K562 (cell line): ENCODE results near the gene KASH5. TPM values are rescaled to one million over a fixed set of nuclear protein-coding genes. Genes with fewer than 3 reads are reported as not detected.

Experiments
- ATAC-seq: fragments of 200-7000 bp; cut with Tn5 transposase; 3 replicates; pipeline ENCODE4 v1.9.1; 2020; ENCODE audit warnings: moderate library complexity
- BruUV-seq: library from RNA; stranded (reverse); fragments of 400-500 nt; replicated peaks from 2 replicates; lab custom pipeline; 2021; lab: Mats Ljungman, UMichigan
- CTCF ChIA-PET: fragments of 300-600 bp; formaldehyde crosslinking; extraction: SDS; loops from one replicate; lab custom pipeline; 2021; ENCODE audit warnings: low intra/inter-chr PET ratio; lab: Yijun Ruan, JAX
- POLR2A ChIA-PET: fragments of 300-600, 350-650 bp; sonication (Branson Sonifier 250); formaldehyde crosslinking; extraction: SDS; loops from one replicate; lab custom pipeline; 2021; ENCODE audit warnings: antibody characterized with exemption, inconsistent platforms; lab: Yijun Ruan, JAX
- DNase-seq, 4 experiments: peaks; one replicate each; pipeline versions ENCODE4 v3.0.0 to v3.0.0-alpha.2; 2011 to 2018; ENCODE audit warnings: low spot score in 3 of 4, mixed read lengths in 3 of 4; ENCODE audit errors: extremely low read depth in 1 of 4
- FAIRE-seq: peaks from 2 replicates; lab custom pipeline; 2011; peaks lifted over from hg19 to GRCh38; lab: Jason Lieb, UNC
- H2AFZ ChIP-seq: 2 replicates; pipeline ENCODE4 v1.6.0; 2011; ENCODE audit warnings: low read depth, low read length, control low read depth, inconsistent platforms
- H3K27ac ChIP-seq: fragments of 200-600 bp; 3 replicates; pipeline ENCODE4 v1.8.0; 2011; ENCODE audit warnings: low read depth, mild to moderate bottlenecking, control low read depth, inconsistent platforms, low read length, moderate library complexity, mixed read lengths; ENCODE audit errors: extremely low read depth
- H3K27me3 ChIP-seq, 2 experiments: fragments of 300-600 bp in 1 of 2; 2 replicates in 1 of 2; 3 replicates in 1 of 2; pipeline versions ENCODE4 v1.6.0 to v1.8.0; 2011; ENCODE audit warnings: inconsistent platforms in 2 of 2, low read length in 2 of 2, mild to moderate bottlenecking in 1 of 2, mixed read lengths in 1 of 2, moderate library complexity in 1 of 2; ENCODE audit not compliant: control insufficient read depth in 2 of 2, insufficient read depth in 2 of 2
- H3K36me3 ChIP-seq: fragments of 300-600 bp; 3 replicates; pipeline ENCODE4 v1.8.0; 2011; ENCODE audit warnings: mild to moderate bottlenecking, low read length, inconsistent platforms; ENCODE audit not compliant: control insufficient read depth, insufficient read depth
- H3K4me1 ChIP-seq, 2 experiments: fragments of 200-600 bp in 1 of 2; replicated peaks in 1 of 2; 2 replicates in 1 of 2; 3 replicates in 1 of 2; pipeline versions ENCODE4 v1.5.1 to v1.8.0; 2011; ENCODE audit warnings: inconsistent platforms in 2 of 2, low read length in 2 of 2, mild to moderate bottlenecking in 1 of 2, mixed read lengths in 1 of 2, moderate library complexity in 1 of 2; ENCODE audit not compliant: control insufficient read depth in 2 of 2, insufficient read depth in 2 of 2
- H3K4me2 ChIP-seq: 2 replicates; pipeline ENCODE4 v1.6.1; 2011; ENCODE audit warnings: low read length, control low read depth, inconsistent platforms, mixed read lengths; ENCODE audit not compliant: insufficient read depth
- H3K4me3 ChIP-seq: fragments of 200-600 bp; sonication (generic), shearing (Covaris generic); 2 replicates; pipeline ENCODE4 v1.5.1; 2016; ENCODE audit warnings: control low read depth, inconsistent platforms
- H3K79me2 ChIP-seq: fragments of 200-600 bp; 3 replicates; pipeline ENCODE4 v1.8.0; 2011; ENCODE audit warnings: low read length, inconsistent platforms; ENCODE audit not compliant: control insufficient read depth, insufficient read depth
- H3K9ac ChIP-seq, 2 experiments: 2 replicates each; pipeline versions ENCODE4 v1.6.0 to v1.6.1; 2011; ENCODE audit warnings: low read depth in 2 of 2, low read length in 2 of 2, control low read depth in 1 of 2, inconsistent platforms in 1 of 2, mild to moderate bottlenecking in 1 of 2, mixed read lengths in 1 of 2; ENCODE audit not compliant: insufficient read depth in 1 of 2
- H3K9me1 ChIP-seq: one replicate; pipeline ENCODE4 v1.6.0; 2011; ENCODE audit warnings: inconsistent platforms, mild to moderate bottlenecking, low read length, moderate library complexity; ENCODE audit not compliant: control insufficient read depth, insufficient read depth
- H3K9me3 ChIP-seq: replicated peaks from 2 replicates; pipeline ENCODE4 v1.5.1; 2011; ENCODE audit warnings: low read depth, low read length, inconsistent platforms; ENCODE audit not compliant: control insufficient read depth, insufficient read depth
- H4K20me1 ChIP-seq: replicated peaks from 2 replicates; pipeline ENCODE4 v1.6.1; 2011; ENCODE audit warnings: low read length, inconsistent platforms, mixed read lengths; ENCODE audit not compliant: control insufficient read depth, insufficient read depth
- ARNT ChIP-seq, 2 experiments: fragments of 450-650 bp; IDR thresholded peaks; 2 replicates each; pipeline ENCODE4 v1.6.1; 2016; ENCODE audit warnings: mild to moderate bottlenecking in 1 of 2
- BHLHE40 ChIP-seq: IDR thresholded peaks from 2 replicates; pipeline ENCODE4 v1.6.1; 2011; ENCODE audit warnings: low read length, improper control_type of control experiment
- MTA3 ChIP-seq: fragments of 450-650 bp; formaldehyde crosslinking; IDR thresholded peaks from 2 replicates; pipeline ENCODE4 v1.6.1; 2017; ENCODE audit warnings: mild to moderate bottlenecking, borderline replicate concordance
- MYBL2 ChIP-seq, 2 experiments: fragments of 450-650 bp in 1 of 2; sonication (generic) in 1 of 2; formaldehyde crosslinking in 1 of 2; IDR thresholded peaks; 2 replicates each; pipeline versions ENCODE4 v1.6.1 to v1.8.1; 2017 to 2022; ENCODE audit warnings: borderline replicate concordance in 1 of 2, inconsistent platforms in 1 of 2, low read depth in 1 of 2, mild to moderate bottlenecking in 1 of 2, missing genetic modification reagents in 1 of 2, moderate library complexity in 1 of 2
- NR2C2 ChIP-seq, 2 experiments: fragments of 200-800 bp in 1 of 2; sonication (Bioruptor generic) in 1 of 2; sonication (generic) in 1 of 2; formaldehyde crosslinking in 1 of 2; IDR thresholded peaks; 2 replicates each; pipeline versions ENCODE4 v1.6.1 to v1.8.0; 2016 to 2022; ENCODE audit warnings: mild to moderate bottlenecking in 1 of 2, missing compliant biosample characterization in 1 of 2, missing genetic modification characterization in 1 of 2, missing genetic modification reagents in 1 of 2
- POLR2G ChIP-seq: fragments of 200-400 bp; formaldehyde crosslinking; IDR thresholded peaks from 2 replicates; pipeline ENCODE4 v1.6.1; 2017; ENCODE audit warnings: low read depth, mild to moderate bottlenecking, antibody characterized with exemption, low read length, moderate library complexity
- RBFOX2 ChIP-seq: fragments of 200-400 bp; formaldehyde crosslinking; IDR thresholded peaks from 2 replicates; pipeline ENCODE4 v1.6.1; 2017; ENCODE audit warnings: low read depth, mild to moderate bottlenecking, low read length, moderate library complexity
- SIRT6 ChIP-seq: IDR thresholded peaks from one replicate; pipeline ENCODE4 v1.6.1; 2012; ENCODE audit warnings: low read depth, mild to moderate bottlenecking, control low read depth, inconsistent platforms, low read length, moderate library complexity
- SMARCA5 ChIP-seq: fragments of 450-650 bp; IDR thresholded peaks from 2 replicates; pipeline ENCODE4 v1.6.1; 2016
- THRB ChIP-seq: fragments of 450-650 bp; formaldehyde crosslinking; conservative IDR thresholded peaks from 2 replicates; pipeline ENCODE4 v1.4.0; 2022; ENCODE audit warnings: mild to moderate bottlenecking, missing genetic modification characterization
- WGBS: fragments of 100-300 bp; shearing (Covaris generic); methylation state at CpG from one replicate; pipeline ENCODE4 v1.1.6; 2016; ENCODE audit warnings: low coverage, mixed read lengths; ENCODE audit not compliant: insufficient coverage; ENCODE audit errors: missing lambda C conversion rate; 5-methylcytosine and 5-hydroxymethylcytosine counted together
- in situ Hi-C: fragments of 300-500 bp; cut with MboI; formaldehyde crosslinking; loops from 4 replicates; pipeline ENCODE4 v1.15.0; 2018; ENCODE audit warnings: inconsistent platforms, mixed read lengths
- intact Hi-C: fragments of 100-400 bp; cut with micrococcal nuclease; formaldehyde crosslinking; loops from 2 replicates; pipeline ENCODE4 v1.14.2; 2022
- polyA plus RNA-seq, 8 experiments: library from polyadenylated mRNA; depleted of rRNA in 4 of 8; stranded (reverse) in 5 of 8; unstranded in 3 of 8; fragments of >200 nt; fragmentation: Nextera tagmentation in 2 of 8; fragmentation: Illumina TruSeq in 1 of 8; extraction: Ambion mirVana in 2 of 8; extraction: Trizol in 1 of 8; gene quantifications; 2 replicates each; pipeline versions ENCODE4 v1.2.1 to v1.2.3, GENCODE V29; 2011 to 2014; ENCODE audit warnings: inconsistent platforms in 1 of 8, missing spikeins in 1 of 8
- total RNA-seq, 7 experiments: library from RNA; depleted of rRNA in 6 of 7; stranded (reverse); fragments of >200 nt in 6 of 7; fragmentation: Illumina TruSeq in 2 of 7; extraction: Trizol in 2 of 7; gene quantifications; 2 replicates each; pipeline versions ENCODE4 v1.2.1 to v1.2.3, GENCODE V29; 2011 to 2021; ENCODE audit warnings: low replicate concordance in 1 of 7

The KASH5 gene
- total and polyA plus RNA-seq, 9 of the 15 experiments (the other 6 are each of a cell fraction or from before 2014, with no cell fraction given), result 0.07 to 0.84 (median 0.34) TPM; not detected in 1

GRCh38 chr19:49462492-49462891 is 74.4 kb downstream of the KASH5 start (continued):
- TF ChIP-seq THRB (no peak), SIRT6 (no peak), NR2C2 (CRISPR knock-in tag; IDR thresholded peaks at IDR 0.05) (no peak), NR2C2 (tag; IDR thresholded peaks at IDR 0.05) (no peak), MTA3 (no peak), SMARCA5 (no peak), ARNT (IDR thresholded peaks at IDR 0.05) (no peak), MYBL2 (IDR thresholded peaks at IDR 0.05; ENCODE audit: low read depth) (no peak), MYBL2 (CRISPR knock-in tag; IDR thresholded peaks at IDR 0.05; ENCODE audit: borderline replicate concordance) (no peak)
- TF ChIP-seq, all 486 proteins: peak for 0

GRCh38 chr19:49463960-49464740 is 76.1 kb downstream of the KASH5 start:
- FAIRE-seq (no peak), DNase-seq (no peak), ATAC-seq (no peak)
- peaks cover 3% of the 10 kb centered on the region; the same call in 1 of the 2 replicates for H4K20me1 ChIP-seq
- CTCF ChIA-PET, result no interaction called here
- H3K27me3 ChIP-seq, result no peaks in the 10 kb centered on the region
- WGBS, result 95% methylated on average over 33 of the region's 39 CpGs
- no peak overlapping the region for H3K9ac ChIP-seq
- H3K27ac ChIP-seq, result no peak overlapping the region
- H2AFZ ChIP-seq, result no peak overlapping the region
- H3K4me1 ChIP-seq, result peaks cover 3 to 22% of the 10 kb centered on the region in 2 experiments; a peak in 4 of 5 replicates
- H3K9me3 ChIP-seq, result no peaks in the 10 kb centered on the region
- POLR2A ChIA-PET, result interaction anchor here (1.8 kb wide), 1 partner anchor 10 kb away, joined by 6 read pairs; the partner anchor contains the start of gene ALDH16A1
- in situ Hi-C loops (no loop called here), intact Hi-C loops (no loop called here)
- H3K9me1 ChIP-seq, result no peaks in the 10 kb centered on the region
- peaks cover 43% of the 10 kb centered on the region; the same call in 2 of the 3 replicates for H3K36me3 ChIP-seq
- peak; percentile 39; the same call in 1 of the 2 replicates for TF ChIP-seq RBFOX2
- no peak for TF ChIP-seq BHLHE40
- TF ChIP-seq POLR2G, result peak; percentile 32; the same call in 1 of the 2 replicates
- no peak overlapping the region for H3K4me2 ChIP-seq
- no peaks in the 10 kb centered on the region for H3K79me2 ChIP-seq
- H3K4me3 ChIP-seq, result no peak overlapping the region
- BruUV-seq, result no TSS peak
